Mammary epithelial cell (primary cell): ENCODE data around the gene EPS8.

ENCODE experiments used
- CTCF ChIP-seq, 2 donors: IDR thresholded peaks in 1 of 2; conservative IDR thresholded peaks in 1 of 2; 2 replicates each; pipeline ENCODE4 v1.5.1; 2011 to 2012; ENCODE audit warnings: inconsistent platforms in 2 of 2, low read length in 2 of 2, mild to moderate bottlenecking in 2 of 2, control low read depth in 1 of 2, low read depth in 1 of 2; ENCODE audit not compliant: insufficient read depth in 1 of 2; ENCODE audit errors: extremely low read depth in 1 of 2
- EZH2 ChIP-seq: IDR thresholded peaks from 2 replicates; pipeline ENCODE4 v1.6.1; 2012; ENCODE audit warnings: low read length, inconsistent platforms, borderline replicate concordance

GRCh38 chr12:15601210-15601800, 187.9 kb downstream of the EPS8 start:
- no peak for TF ChIP-seq CTCF (conservative IDR thresholded peaks at IDR 0.05 in 1 of 2, IDR thresholded peaks at IDR 0.05 in 1 of 2; ENCODE audit: extremely low read depth in 1 of 2, insufficient read depth in 1 of 2, low read depth in 1 of 2, low read length in 2 of 2)
- no peak for TF ChIP-seq EZH2
